GM20431 (cell line): Measurements from ENCODE around the gene FSHR.

Experiments used
- in situ Hi-C: fragments of 300-500 bp; cut with MseI, MboI; formaldehyde crosslinking; loops from one replicate; pipeline ENCODE4 v1.15.0; 2020; ENCODE audit warnings: low sequenced_read_pairs; ENCODE audit not compliant: unreplicated experiment

FSHR gene

GRCh38 chr2:48979691-48980090 lies 174.6 kb downstream of the FSHR start:
- in situ Hi-C loops, result no loop called here

DNA sequence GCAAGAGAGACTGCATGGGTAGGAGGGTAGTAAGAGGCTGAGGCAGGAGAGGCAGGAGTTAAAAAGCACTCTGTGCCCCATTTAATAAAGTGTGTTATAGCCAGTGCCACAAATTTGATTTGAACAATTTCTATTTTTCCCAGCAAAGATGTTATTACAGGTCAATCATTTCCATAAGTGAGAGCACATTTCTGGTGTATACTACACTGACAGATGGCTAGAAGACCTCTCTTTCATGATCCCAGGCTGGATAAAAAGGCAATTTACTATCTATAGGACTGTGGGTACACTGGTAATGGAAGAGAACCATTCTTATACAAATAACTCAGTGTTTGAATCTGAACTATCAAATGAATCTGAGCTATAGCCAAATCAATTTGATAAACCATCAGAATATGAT lies 176.2 kb downstream of the FSHR start:
- in situ Hi-C loops, result no loop called here

DNA sequence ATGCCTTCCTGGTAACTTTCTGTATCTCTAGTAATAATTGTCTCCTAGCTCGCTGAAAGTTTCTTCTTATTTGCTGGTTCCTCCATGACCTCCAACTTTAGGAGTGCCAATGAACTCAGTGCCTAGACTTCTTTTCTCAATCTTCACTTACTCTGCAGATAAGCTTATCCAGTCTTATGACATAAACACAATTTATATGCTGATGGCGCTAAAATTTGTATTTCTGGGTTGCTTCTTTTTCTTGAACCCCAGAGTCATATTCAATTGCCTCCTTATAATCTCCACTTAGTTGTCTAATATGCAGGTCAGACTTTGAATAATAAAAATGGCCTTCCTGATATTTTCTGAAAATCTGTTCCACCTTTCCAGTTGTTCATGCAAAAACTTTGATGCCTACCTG lies 182.5 kb downstream of the FSHR start:
- in situ Hi-C loops, result no loop called here

- in situ Hi-C loops, result no loop called here
Observed at GRCh38 chr2:48968011-48968410, 186.3 kb downstream of the FSHR start.

GRCh38 chr2:48965204-48965603 lies 189.1 kb downstream of the FSHR start:
- in situ Hi-C loops, result no loop called here

DNA sequence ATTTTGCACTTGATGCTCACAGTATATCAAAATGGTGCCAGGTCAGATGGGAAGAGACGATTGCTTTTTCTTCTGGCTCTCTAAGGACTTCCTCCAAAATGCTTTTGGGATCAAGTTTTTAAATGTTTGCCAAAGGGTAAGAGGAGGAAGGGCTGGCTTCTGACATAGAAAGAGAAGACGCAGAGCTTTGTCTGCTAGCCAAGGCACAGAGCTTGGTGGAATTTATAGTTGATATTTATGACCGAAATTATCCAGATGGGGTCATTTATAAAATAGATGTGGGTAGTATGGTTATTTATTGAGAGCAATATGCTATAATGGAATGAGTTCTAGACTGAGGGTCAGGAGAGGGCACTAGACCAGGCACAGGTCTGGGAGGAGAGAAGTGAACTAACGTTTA lies 193.3 kb downstream of the FSHR start:
- in situ Hi-C loops, result no loop called here

- in situ Hi-C loops, result no loop called here
Observed at GRCh38 chr2:48954935-48955334, 199.4 kb downstream of the FSHR start.

- in situ Hi-C loops, result no loop called here
Observed at GRCh38 chr2:48954311-48954710, 200.0 kb downstream of the FSHR start.

- in situ Hi-C loops, result no loop called here
Observed at GRCh38 chr2:48952614-48953013, 201.7 kb downstream of the FSHR start.

GRCh38 chr2:48952143-48952542 lies 202.2 kb downstream of the FSHR start:
- in situ Hi-C loops, result no loop called here

DNA sequence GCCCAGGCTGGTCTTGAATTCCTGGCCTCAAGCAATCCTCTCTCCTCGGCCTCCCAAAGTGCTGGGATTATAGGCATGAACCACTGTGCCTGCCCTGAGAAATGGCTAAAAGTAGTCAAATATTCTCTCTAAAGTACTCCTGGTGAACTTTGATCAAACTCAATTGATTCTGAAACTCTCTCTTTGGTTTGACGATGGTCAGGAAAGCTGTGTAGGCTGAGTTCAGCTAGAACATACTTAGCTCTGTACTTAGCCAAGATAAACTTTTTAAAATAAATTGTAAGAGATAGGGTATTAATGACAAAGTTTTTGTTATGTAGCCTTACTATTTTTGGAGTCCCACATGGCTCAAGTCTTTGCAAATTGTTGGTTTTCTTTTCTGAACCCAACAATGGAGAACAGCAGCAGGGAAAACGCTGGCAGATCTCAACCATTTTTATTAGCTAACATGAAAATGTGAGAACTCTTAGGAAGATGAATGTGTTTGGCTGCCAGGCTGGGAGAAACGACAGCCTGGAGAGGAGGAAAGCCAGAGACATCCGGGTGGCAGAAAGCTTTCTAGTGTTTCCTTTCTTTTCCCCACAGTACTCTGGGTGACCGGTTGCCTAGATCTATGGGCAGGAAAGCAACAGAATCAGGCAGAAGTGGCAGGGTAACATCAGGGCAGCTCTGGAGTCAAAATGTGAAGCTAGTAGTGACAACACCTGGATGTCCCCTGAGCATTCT lies 205.8 kb downstream of the FSHR start:
- in situ Hi-C loops, result loop anchor here (25.0 kb wide), 1 partner anchor 539 kb away; no protein-coding TSS in a partner anchor

GRCh38 chr2:48946449-48947048 lies 207.8 kb downstream of the FSHR start:
- in situ Hi-C loops, result loop anchor here (25.0 kb wide), 1 partner anchor 541 kb away; no protein-coding TSS in a partner anchor

DNA sequence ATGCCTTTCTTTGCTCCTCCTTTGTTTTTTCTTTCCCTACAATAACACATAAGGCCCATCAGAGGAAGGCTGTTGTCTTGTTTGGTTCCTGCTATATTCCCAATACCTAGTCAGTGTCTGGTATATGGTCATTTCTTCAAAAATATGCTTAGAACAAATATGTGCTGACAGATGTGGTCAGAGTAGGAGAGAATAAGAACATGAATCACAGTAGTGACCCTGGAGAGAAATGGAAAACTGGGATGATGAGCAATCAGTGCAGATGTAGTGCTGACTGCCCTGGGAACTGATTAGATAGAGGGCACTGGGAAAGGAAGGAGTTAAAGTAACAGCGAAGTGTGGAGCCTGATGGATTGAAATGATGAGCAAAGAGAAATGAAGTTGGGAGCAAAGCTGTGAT lies 209.4 kb downstream of the FSHR start:
- in situ Hi-C loops, result loop anchor here (25.0 kb wide), 1 partner anchor 542 kb away; no protein-coding TSS in a partner anchor

- in situ Hi-C loops, result loop anchor here (25.0 kb wide), 1 partner anchor 544 kb away; no protein-coding TSS in a partner anchor
Observed at GRCh38 chr2:48943436-48943835, 210.9 kb downstream of the FSHR start.

GRCh38 chr2:48941908-48942307 lies 212.4 kb downstream of the FSHR start:
- in situ Hi-C loops, result loop anchor here (25.0 kb wide), 1 partner anchor 545 kb away; no protein-coding TSS in a partner anchor

- in situ Hi-C loops, result loop anchor here (25.0 kb wide), 1 partner anchor 546 kb away; no protein-coding TSS in a partner anchor
Observed at GRCh38 chr2:48941456-48941855, 212.9 kb downstream of the FSHR start.

DNA sequence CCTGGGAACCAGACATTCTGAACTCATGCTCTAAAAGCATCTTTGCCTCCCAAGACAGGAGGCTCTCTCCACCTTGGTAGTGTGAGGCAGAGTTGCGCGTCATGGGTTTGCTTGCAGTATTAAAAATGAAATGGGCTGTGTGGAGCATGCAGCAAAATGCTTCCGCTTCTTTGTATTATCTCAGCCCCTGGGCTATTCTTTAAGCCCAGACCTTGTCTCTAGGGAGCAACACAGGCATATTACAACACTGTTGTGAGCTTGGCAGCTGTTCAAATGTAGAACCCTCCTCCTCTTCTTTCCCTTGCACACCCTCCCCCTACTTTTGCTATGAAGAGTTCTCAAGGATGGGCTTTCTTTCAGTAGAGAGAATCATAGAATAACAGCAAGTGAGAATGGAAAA lies 213.7 kb downstream of the FSHR start:
- in situ Hi-C loops, result loop anchor here (25.0 kb wide), 1 partner anchor 547 kb away; no protein-coding TSS in a partner anchor

DNA sequence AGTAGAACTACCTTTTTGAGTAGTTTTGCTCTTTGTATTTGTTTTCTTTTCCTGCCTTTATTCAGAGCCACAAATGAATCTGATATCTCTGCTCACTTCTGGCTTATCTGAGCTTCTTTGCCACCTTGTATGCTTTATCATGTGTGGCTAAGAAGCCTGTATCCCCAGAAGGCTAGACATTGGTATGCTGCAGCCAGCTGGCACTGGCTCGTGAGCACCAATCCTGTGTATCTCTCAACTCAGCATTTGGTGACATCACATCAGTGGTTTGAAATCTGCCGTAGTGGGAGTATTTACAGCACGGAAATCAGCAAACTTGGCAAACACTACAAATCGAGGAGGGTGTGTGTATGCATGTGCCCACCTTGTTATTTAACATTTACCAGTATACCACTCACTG lies 215.1 kb downstream of the FSHR start:
- in situ Hi-C loops, result loop anchor here (25.0 kb wide), 1 partner anchor 548 kb away; no protein-coding TSS in a partner anchor

GRCh38 chr2:48938231-48938630 lies 216.1 kb downstream of the FSHR start:
- in situ Hi-C loops, result loop anchor here (25.0 kb wide), 1 partner anchor 549 kb away; no protein-coding TSS in a partner anchor

GRCh38 chr2:48934807-48935206 lies 219.5 kb downstream of the FSHR start:
- in situ Hi-C loops, result loop anchor here (25.0 kb wide), 1 partner anchor 552 kb away; no protein-coding TSS in a partner anchor

DNA sequence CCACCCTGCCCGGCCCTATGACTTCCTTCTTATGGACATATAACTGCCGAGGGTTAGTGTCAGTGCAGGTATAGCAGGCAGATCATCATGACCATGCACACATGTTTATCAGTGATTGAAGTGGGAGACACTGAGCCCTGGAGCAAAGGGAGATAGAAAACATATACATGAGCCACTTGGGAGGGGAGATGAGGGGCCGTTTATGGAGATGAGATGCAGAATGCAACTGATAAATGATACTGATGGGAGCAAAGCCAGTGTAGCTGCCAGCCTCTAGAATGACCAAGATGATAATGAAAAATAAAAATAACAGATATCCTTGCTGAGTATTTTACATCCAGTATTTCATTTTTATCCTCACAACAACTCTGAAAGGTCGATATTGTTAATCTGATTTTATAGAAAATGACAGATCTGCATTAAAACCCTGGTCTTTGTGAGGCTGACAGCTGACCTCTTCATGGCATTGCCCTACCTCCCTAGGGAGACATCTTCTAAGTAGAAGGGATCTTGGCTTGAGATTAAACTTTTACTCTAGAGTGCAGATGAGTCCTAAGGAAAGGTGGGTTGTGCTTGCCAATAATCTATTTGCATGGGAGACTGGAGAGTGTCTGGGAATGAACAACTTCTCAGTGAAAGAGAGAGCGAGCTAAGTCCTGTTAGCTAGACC lies 220.4 kb downstream of the FSHR start:
- in situ Hi-C loops, result loop anchor here (25.0 kb wide), 1 partner anchor 553 kb away; no protein-coding TSS in a partner anchor
